Effector memory CD8-positive, alpha-beta T cell (primary cell): Measurements from ENCODE around the gene FEM1B.

ENCODE experiments used
- ATAC-seq: fragments of 150-1000 bp; cut with Tn5 transposase; replicated peaks from 2 replicates; pipeline ENCODE4 v1.10.0; 2021; ENCODE audit warnings: mild to moderate bottlenecking, moderate library complexity
- DNase-seq, 3 experiments: peaks; one replicate each; pipeline ENCODE4 v3.0.0; 2021
- H3K27ac Mint-ChIP-seq, 2 donors: one replicate each; pipeline ENCODE4 v1.8.0; 2022; ENCODE audit warnings: mild to moderate bottlenecking in 2 of 2, mixed read lengths in 2 of 2, moderate library complexity in 2 of 2
- H3K27me3 Mint-ChIP-seq, 2 donors: one replicate each; pipeline ENCODE4 v1.8.0; 2022; ENCODE audit warnings: mixed read lengths in 2 of 2
- H3K36me3 Mint-ChIP-seq: one replicate; pipeline ENCODE4 v1.8.0; 2022; ENCODE audit warnings: mild to moderate bottlenecking, moderate library complexity, mixed read lengths; ENCODE audit not compliant: insufficient read depth
- H3K4me1 Mint-ChIP-seq, 2 donors: one replicate each; pipeline ENCODE4 v1.8.0; 2022; ENCODE audit warnings: low read depth in 2 of 2, mixed read lengths in 2 of 2
- H3K4me3 Mint-ChIP-seq, 2 donors: one replicate each; pipeline ENCODE4 v1.8.0; 2022; ENCODE audit warnings: mild to moderate bottlenecking in 2 of 2, mixed read lengths in 2 of 2, moderate library complexity in 2 of 2
- H3K9me3 Mint-ChIP-seq, 2 donors: one replicate each; pipeline ENCODE4 v1.8.0; 2022; ENCODE audit warnings: mixed read lengths in 2 of 2

FEM1B gene

GRCh38 chr15:68239025-68239424 lies 38.5 kb upstream of the FEM1B start:
- H3K4me3 Mint-ChIP-seq = no peak overlapping the region
- ATAC-seq (no peak), DNase-seq (no peak)
- H3K36me3 Mint-ChIP-seq = no peaks in the 10 kb centered on the region
- no peaks in the 10 kb centered on the region for H3K4me1 Mint-ChIP-seq
- peaks cover 20 to 26% of the 10 kb centered on the region in 2 donors for H3K27me3 Mint-ChIP-seq
- no peaks in the 10 kb centered on the region for H3K9me3 Mint-ChIP-seq
- H3K27ac Mint-ChIP-seq = no peak overlapping the region

GRCh38 chr15:68241088-68241935 lies 36.2 kb upstream of the FEM1B start:
- Mint-ChIP-seq H3K4me3 (no peak overlapping the region), H3K27me3 (peaks cover 10 to 15% of the 10 kb centered on the region in 2 donors), H3K4me1 (no peaks in the 10 kb centered on the region), H3K27ac (no peak overlapping the region), H3K36me3 (no peaks in the 10 kb centered on the region), H3K9me3 (no peaks in the 10 kb centered on the region)
- ATAC-seq (no peak), DNase-seq (no peak)

DNA sequence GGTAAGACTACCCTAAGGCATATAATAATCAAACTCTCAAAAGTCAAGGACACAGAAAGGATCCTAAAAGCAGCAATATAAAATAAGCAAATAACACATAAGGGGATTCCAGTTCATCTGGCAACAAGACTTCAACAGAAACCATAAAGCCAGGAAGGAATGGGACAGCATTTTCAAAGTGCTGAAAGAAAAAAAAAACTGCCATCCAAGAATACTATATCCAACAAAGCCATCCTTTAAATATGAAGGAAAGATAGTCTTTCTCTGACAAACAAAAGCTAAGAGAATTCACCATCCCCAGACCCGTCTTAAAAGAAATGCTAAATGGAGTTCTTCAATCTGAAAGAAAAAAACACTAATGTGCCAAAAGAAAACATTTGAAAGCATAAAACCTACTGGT lies 33.3 kb upstream of the FEM1B start:
- peaks cover 14 to 36% of the 10 kb centered on the region in 2 donors for H3K27me3 Mint-ChIP-seq
- H3K9me3 Mint-ChIP-seq = no peaks in the 10 kb centered on the region
- no peak for ATAC-seq
- H3K27ac Mint-ChIP-seq = no peak overlapping the region
- no peak for DNase-seq
- H3K36me3 Mint-ChIP-seq = no peaks in the 10 kb centered on the region
- H3K4me3 Mint-ChIP-seq = no peak overlapping the region
- no peaks in the 10 kb centered on the region for H3K4me1 Mint-ChIP-seq

DNA sequence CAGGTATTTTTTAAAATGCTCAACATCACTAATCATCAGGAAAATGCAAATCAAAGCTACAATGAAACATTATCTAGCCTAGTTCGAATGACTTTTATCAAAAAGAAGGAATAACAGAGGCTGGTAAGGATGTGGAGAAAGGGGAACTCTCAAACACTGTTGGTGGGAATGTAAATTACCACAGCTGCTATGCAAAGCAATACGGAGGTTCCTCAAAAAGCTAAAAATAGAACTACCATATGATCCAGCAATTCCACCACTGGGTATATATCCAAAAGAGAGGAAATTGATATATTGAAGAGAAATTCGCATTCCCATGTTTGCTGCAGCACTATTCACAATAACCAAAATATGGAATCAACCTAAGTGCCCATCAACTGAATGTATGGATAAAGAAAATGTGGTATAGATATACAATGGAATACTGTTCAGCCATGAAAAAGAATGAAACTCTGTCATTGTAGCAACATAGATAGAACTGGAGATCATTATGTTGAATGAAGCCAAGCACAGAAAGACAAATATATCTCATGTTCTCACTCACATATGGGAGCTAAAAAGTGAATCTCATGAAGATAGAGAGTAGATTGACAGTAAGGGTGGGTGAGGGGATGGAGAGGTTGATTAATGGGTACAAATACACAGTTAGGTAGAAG lies 28.4 kb upstream of the FEM1B start:
- Mint-ChIP-seq H3K36me3 (no peaks in the 10 kb centered on the region), H3K27me3 (peaks cover 15 to 32% of the 10 kb centered on the region in 2 donors), H3K4me3 (no peak overlapping the region), H3K9me3 (no peaks in the 10 kb centered on the region), H3K4me1 (no peaks in the 10 kb centered on the region), H3K27ac (no peak overlapping the region)
- DNase-seq (no peak), ATAC-seq (no peak)

DNA sequence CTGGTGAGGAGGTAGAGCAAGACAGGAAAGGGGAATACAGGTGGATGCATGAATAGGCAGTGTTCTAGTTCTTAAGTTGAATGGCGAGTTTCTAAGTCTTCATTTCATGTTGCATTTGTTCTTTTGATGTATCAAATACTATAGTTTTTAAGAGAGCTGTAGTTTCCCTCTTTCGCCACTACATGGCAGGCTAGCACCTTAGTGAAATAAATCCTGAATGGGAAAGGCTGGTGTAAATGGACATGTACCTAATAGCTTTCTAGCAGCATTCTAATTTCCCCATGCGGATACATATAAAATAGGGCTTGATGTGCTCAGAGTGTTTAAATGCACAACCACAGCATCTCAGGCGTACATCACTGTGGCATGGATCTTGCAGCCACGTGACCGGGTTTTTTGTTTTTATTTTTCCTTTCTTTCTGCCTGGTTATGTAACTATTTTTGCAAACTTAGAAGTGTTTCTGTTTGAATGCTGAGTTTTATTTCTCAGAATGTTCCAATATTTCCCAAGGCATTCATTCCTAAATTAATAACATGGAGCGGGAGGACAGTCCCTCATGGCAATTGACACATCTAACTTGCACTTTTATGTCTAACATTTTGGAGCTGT lies 24.5 kb upstream of the FEM1B start:
- Mint-ChIP-seq H3K36me3 (peaks cover 3% of the 10 kb centered on the region), H3K4me3 (no peak overlapping the region), H3K4me1 (no peaks in the 10 kb centered on the region), H3K27ac (no peak overlapping the region), H3K9me3 (no peaks in the 10 kb centered on the region), H3K27me3 (peaks cover 24 to 46% of the 10 kb centered on the region in 2 donors)
- DNase-seq = peak; percentile 27 to 38 (median 35)
- ATAC-seq = peak; percentile 73

- DNase-seq (peak in 2 of 3 experiments; percentile 16), ATAC-seq (peak; percentile 66)
- peak overlapping the region; percentile 43 to 67 for H3K4me3 Mint-ChIP-seq
- peaks cover 22 to 32% of the 10 kb centered on the region in 2 donors for H3K27me3 Mint-ChIP-seq
- H3K4me1 Mint-ChIP-seq = no peaks in the 10 kb centered on the region
- no peak overlapping the region for H3K27ac Mint-ChIP-seq
- H3K9me3 Mint-ChIP-seq = no peaks in the 10 kb centered on the region
- peaks cover 3% of the 10 kb centered on the region for H3K36me3 Mint-ChIP-seq
Measured at GRCh38 chr15:68256675-68257450, 20.7 kb upstream of the FEM1B start.

- ATAC-seq (no peak), DNase-seq (no peak)
- no peak overlapping the region for H3K27ac Mint-ChIP-seq
- no peaks in the 10 kb centered on the region for H3K4me1 Mint-ChIP-seq
- H3K9me3 Mint-ChIP-seq = no peaks in the 10 kb centered on the region
- H3K36me3 Mint-ChIP-seq = peaks cover 3% of the 10 kb centered on the region
- peaks cover 22 to 45% of the 10 kb centered on the region in 2 donors for H3K27me3 Mint-ChIP-seq
- no peak overlapping the region for H3K4me3 Mint-ChIP-seq
Measured at GRCh38 chr15:68258692-68259091, 18.9 kb upstream of the FEM1B start.

GRCh38 chr15:68259883-68260282 lies 17.7 kb upstream of the FEM1B start:
- no peaks in the 10 kb centered on the region for H3K36me3 Mint-ChIP-seq

DNA sequence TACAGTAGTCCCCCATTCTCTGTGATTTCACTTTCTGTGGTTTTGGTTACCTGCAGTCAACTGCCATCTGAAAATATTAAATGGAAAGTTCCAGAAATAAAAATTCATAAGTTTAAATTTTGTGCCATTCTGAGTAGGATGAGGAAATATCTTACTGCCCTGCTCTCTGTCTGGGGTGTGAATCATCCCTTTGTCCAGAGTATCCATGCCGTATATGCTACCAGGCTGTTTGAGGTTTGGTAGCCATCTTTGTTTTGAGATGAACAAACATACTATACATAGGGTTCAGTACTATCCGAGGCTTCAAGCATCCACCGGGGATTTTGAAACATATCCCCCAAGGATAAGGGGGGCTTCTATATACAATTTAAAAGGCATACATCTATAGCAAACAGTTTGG lies 16.3 kb upstream of the FEM1B start:
- no peak for ATAC-seq
- H3K27me3 Mint-ChIP-seq = peaks cover 26 to 46% of the 10 kb centered on the region in 2 donors
- no peak overlapping the region for H3K27ac Mint-ChIP-seq
- no peaks in the 10 kb centered on the region for H3K36me3 Mint-ChIP-seq
- no peaks in the 10 kb centered on the region for H3K4me1 Mint-ChIP-seq
- DNase-seq = no peak
- no peak overlapping the region for H3K4me3 Mint-ChIP-seq
- H3K9me3 Mint-ChIP-seq = no peaks in the 10 kb centered on the region

More at GRCh38 chr15:68259883-68260282, 17.7 kb upstream of the FEM1B start:
- Mint-ChIP-seq H3K4me1 (no peaks in the 10 kb centered on the region), H3K4me3 (no peak overlapping the region), H3K27ac (no peak overlapping the region), H3K9me3 (no peaks in the 10 kb centered on the region), H3K27me3 (peaks cover 26 to 48% of the 10 kb centered on the region in 2 donors)
- DNase-seq (no peak), ATAC-seq (no peak)

GRCh38 chr15:68261980-68262379 lies 15.6 kb upstream of the FEM1B start:
- ATAC-seq = no peak
- Mint-ChIP-seq H3K9me3 (no peaks in the 10 kb centered on the region), H3K4me1 (no peaks in the 10 kb centered on the region), H3K4me3 (no peak overlapping the region), H3K27ac (no peak overlapping the region), H3K27me3 (peaks cover 18 to 42% of the 10 kb centered on the region in 2 donors), H3K36me3 (no peaks in the 10 kb centered on the region)
- DNase-seq = no peak

DNA sequence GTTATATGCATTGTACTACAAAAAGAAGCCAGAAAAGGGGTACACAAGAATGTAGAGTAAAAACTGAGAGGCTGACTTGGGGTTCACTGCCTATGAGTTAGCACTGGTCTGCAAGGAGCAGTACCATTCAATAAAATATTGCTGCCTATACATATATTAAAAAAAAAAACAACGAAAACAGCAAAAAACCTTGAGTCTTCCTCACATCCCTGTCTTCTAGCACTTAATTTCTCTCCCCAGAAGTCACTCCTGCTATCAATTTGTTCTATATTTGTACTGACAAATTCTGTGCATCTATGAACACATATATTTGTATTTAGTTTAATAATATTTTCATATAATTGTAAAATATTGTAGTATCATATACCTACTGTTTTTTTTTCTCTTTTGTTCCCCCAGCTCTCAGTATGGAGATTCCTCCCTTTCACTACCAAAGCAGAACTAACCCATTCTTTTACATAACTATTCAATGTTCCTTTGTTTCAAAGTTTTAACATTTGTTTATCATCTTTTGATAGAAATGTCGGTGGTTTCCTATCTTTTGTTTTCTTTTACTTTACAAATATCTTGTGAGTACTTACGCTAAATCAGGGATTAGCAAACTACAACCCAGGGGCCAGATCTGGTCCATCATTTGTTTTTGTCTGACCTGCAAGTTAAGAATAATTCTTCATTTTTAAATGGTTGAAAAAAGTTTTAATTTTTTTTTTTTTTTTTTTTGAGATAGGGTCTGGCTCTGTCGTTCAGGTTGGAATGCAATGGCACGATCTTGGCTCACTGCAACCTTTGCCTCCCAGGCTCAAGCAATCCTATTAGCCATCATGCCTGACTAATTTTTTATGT lies 14.8 kb upstream of the FEM1B start:
- no peak for DNase-seq
- H3K27ac Mint-ChIP-seq = no peak overlapping the region
- H3K4me1 Mint-ChIP-seq = no peaks in the 10 kb centered on the region
- no peaks in the 10 kb centered on the region for H3K36me3 Mint-ChIP-seq
- ATAC-seq = no peak
- H3K27me3 Mint-ChIP-seq = peaks cover 21 to 49% of the 10 kb centered on the region in 2 donors
- no peaks in the 10 kb centered on the region for H3K9me3 Mint-ChIP-seq
- no peak overlapping the region for H3K4me3 Mint-ChIP-seq

- Mint-ChIP-seq H3K36me3 (no peaks in the 10 kb centered on the region), H3K27me3 (peaks cover 30 to 58% of the 10 kb centered on the region in 2 donors), H3K27ac (no peak overlapping the region), H3K9me3 (no peaks in the 10 kb centered on the region), H3K4me3 (no peak overlapping the region), H3K4me1 (no peaks in the 10 kb centered on the region)
- DNase-seq (no peak), ATAC-seq (no peak)
Measured at GRCh38 chr15:68264282-68264681, 13.3 kb upstream of the FEM1B start.
